Ishikawa (cell line): ENCODE results near the gene TPGS2.

Experiments
- CEBPB ChIP-seq: IDR thresholded peaks from 2 replicates; pipeline ENCODE4 v1.6.1; 2012
- CREB1 ChIP-seq: IDR thresholded peaks from 2 replicates; pipeline ENCODE4 v1.6.1; 2012; ENCODE audit warnings: low read depth
- EGR1 ChIP-seq: IDR thresholded peaks from 2 replicates; pipeline ENCODE4 v1.6.1; 2012
- EP300 ChIP-seq: IDR thresholded peaks from 2 replicates; pipeline ENCODE4 v1.6.1; 2012; ENCODE audit warnings: borderline replicate concordance
- MAX ChIP-seq: IDR thresholded peaks from 2 replicates; pipeline ENCODE4 v1.6.1; 2012
- RAD21 ChIP-seq: IDR thresholded peaks from 2 replicates; pipeline ENCODE4 v1.6.1; 2012; ENCODE audit warnings: low read depth
- REST ChIP-seq: IDR thresholded peaks from 2 replicates; pipeline ENCODE4 v1.6.1; 2012; ENCODE audit warnings: low read depth, mild to moderate bottlenecking
- TAF1 ChIP-seq: IDR thresholded peaks from 2 replicates; pipeline ENCODE4 v1.6.1; 2012; ENCODE audit warnings: low read depth, mild to moderate bottlenecking
- YY1 ChIP-seq: IDR thresholded peaks from 2 replicates; pipeline ENCODE4 v1.6.1; 2012; ENCODE audit warnings: low read depth
- TF ChIP-seq, protein P1 (sequence below): IDR thresholded peaks from 2 replicates; pipeline ENCODE4 v1.6.1; 2012

DNA sequence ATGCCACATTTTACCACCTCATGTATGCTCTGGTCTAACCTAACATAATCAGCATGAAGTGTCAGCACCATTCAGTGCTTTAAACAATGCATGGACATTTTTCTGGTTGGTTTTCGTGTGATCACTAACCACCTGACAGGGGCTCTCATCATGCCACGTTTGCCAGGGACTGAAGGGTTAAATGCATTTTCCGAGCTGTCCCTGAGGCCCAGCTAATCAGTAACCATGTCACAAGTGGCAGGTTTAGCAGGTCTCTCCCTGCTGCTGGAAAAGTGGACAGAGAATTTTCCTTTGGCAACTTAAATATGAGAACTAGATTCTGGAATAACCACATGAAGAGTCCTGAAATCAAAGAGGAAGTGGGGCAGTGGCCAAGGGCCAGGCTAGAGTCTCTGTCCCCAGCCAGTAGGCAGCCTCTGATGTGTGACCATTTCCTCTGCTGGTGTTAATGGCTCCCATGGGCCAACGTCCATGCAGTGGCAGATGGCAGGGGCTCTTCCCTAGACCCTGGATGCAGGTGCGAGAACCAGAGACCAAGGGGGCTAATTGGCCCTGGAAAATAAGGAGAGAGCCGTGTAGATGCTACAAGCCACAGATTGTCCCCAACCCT, 69.5 kb downstream of the TPGS2 start:
- TF ChIP-seq YY1, result no peak
- no peak for TF ChIP-seq CREB1
- no peak for TF ChIP-seq TAF1
- no peak for TF ChIP-seq EP300
- TF ChIP-seq REST, result no peak
- no peak for TF ChIP-seq CEBPB
- TF ChIP-seq, protein P1, sequence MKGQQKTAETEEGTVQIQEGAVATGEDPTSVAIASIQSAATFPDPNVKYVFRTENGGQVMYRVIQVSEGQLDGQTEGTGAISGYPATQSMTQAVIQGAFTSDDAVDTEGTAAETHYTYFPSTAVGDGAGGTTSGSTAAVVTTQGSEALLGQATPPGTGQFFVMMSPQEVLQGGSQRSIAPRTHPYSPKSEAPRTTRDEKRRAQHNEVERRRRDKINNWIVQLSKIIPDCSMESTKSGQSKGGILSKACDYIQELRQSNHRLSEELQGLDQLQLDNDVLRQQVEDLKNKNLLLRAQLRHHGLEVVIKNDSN, result no peak
- TF ChIP-seq RAD21, result no peak
- TF ChIP-seq EGR1, result no peak
- no peak for TF ChIP-seq MAX
